SK-N-SH (cell line): ENCODE data around the gene SLCO3A1.

Experiments
- CTCF ChIP-seq: fragments of 200-600 bp; sonication (generic); IDR thresholded peaks from 2 replicates; pipeline ENCODE4 v1.6.1; 2017; ENCODE audit warnings: antibody characterized with exemption, mild to moderate bottlenecking, moderate library complexity
- ELF1 ChIP-seq: IDR thresholded peaks from 2 replicates; pipeline ENCODE4 v1.4.0; 2012
- EP300 ChIP-seq, 2 experiments: IDR thresholded peaks; 2 replicates each; pipeline versions ENCODE4 v1.4.0 to v1.6.1; 2012; ENCODE audit warnings: borderline replicate concordance in 1 of 2, low read depth in 1 of 2, low read length in 1 of 2
- FOSL2 ChIP-seq: IDR thresholded peaks from 2 replicates; pipeline ENCODE4 v1.4.0; 2012; ENCODE audit warnings: low read depth, mild to moderate bottlenecking, moderate library complexity, borderline replicate concordance
- JUND ChIP-seq: IDR thresholded peaks from 2 replicates; pipeline ENCODE4 v1.4.0; 2012
- RAD21 ChIP-seq: IDR thresholded peaks from 2 replicates; pipeline ENCODE4 v1.6.1; 2012; ENCODE audit warnings: mild to moderate bottlenecking, low read length
- TCF12 ChIP-seq: IDR thresholded peaks from 2 replicates; pipeline ENCODE4 v1.4.0; 2012
- USF2 ChIP-seq: fragments of 150-350 bp; IDR thresholded peaks from 2 replicates; pipeline ENCODE4 v1.6.1; 2017; ENCODE audit warnings: antibody characterized with exemption, low read length, low read depth, borderline replicate concordance

GRCh38 chr15:91852741-91853510 is 582 bp upstream of the SLCO3A1 start:
- TF ChIP-seq EP300 (IDR thresholded peaks at IDR 0.05; ENCODE audit: borderline replicate concordance in 1 of 2, low read depth in 1 of 2, low read length in 1 of 2), result no peak
- TF ChIP-seq FOSL2, result no peak
- peak; percentile 76 for TF ChIP-seq CTCF
- TF ChIP-seq ELF1, result no peak
- TF ChIP-seq USF2, result no peak
- TF ChIP-seq TCF12, result no peak
- peak; percentile 66 for TF ChIP-seq RAD21
- no peak for TF ChIP-seq JUND
